NB4 (cell line): Measurements from ENCODE around the gene NSUN3.
A peak's percentile ranks its signal among the peaks of the same experiment; 100 is the strongest.

Source experiments
- DNase-seq: peaks from one replicate; pipeline ENCODE4 v3.0.0; 2010; ENCODE audit warnings: low read depth
- H3K4me3 ChIP-seq: one replicate; pipeline ENCODE4 v1.5.1; 2011; ENCODE audit warnings: mild to moderate bottlenecking, low read depth, low read length, moderate library complexity
- CTCF ChIP-seq: IDR thresholded peaks from one replicate; pipeline ENCODE4 v1.5.1; 2012; ENCODE audit warnings: low read depth, low read length
- MAX ChIP-seq: IDR thresholded peaks from 2 replicates; pipeline ENCODE4 v1.6.1; 2011; ENCODE audit warnings: low read depth, low read length
- MYC ChIP-seq: IDR thresholded peaks from 2 replicates; pipeline ENCODE4 v1.6.1; 2011; ENCODE audit warnings: low read depth, low read length
- POLR2A ChIP-seq: IDR thresholded peaks from 2 replicates; pipeline ENCODE4 v1.6.1; 2011; ENCODE audit warnings: mild to moderate bottlenecking; ENCODE audit not compliant: insufficient read length; ENCODE audit errors: extremely low read depth

NSUN3 gene

DNA sequence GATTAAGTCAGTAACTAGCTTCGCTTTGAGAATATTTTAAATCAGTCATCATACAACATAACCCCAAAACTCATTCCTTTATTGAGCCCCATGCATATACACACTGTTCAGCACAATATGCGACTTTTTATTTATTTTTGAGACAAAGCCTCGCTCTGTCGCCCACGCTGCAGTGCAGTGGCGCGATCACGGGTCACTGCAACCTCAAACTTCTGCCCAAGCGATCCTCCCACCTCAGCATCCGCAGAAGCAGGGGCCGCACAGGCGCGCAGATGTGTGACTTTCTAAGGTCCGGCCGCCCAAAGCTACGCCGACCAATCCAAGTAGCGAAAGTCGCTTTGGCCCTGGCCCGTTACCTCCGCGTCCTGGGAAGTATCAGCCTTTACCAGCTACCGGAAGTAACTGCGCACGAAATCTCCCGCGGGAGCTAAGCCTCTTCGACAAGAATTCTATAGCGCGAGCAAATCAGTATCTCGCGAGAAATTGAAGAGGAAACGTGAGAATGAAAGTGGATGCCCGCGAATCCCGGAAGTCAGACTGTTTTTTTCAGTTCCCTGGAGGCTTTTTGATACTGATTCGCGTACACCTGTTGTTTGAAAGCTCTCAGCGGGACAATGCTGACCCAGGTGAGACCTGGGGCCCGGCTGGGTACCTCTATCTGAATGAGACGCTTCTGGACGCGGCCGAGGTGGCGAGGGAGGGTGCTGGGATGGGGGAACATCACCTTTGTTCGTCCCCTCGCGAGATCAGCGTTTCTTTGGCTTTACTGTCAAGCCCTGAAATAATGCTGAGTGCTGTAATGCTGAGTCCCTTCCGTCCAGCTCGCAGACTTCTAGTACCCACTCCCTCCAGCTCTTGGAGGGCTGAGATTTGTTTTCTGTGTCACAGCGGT lies at the start of gene NSUN3, which contains the start of gene DHFR2:
Gene NSUN3, plus strand, starts transcription at position 549 of the 892 bp plus-strand sequence. Its CDS starts 66 bp downstream, at position 615.
Gene DHFR2, minus strand, starts transcription at position 404 of the 892 bp plus-strand sequence. CDS start 1,405 bp downstream, outside the sequence.
- H3K4me3 ChIP-seq, result peak within 1 kb of the TSS; percentile 86
- TF ChIP-seq POLR2A, result peak; percentile 69
- no peak for TF ChIP-seq CTCF
- peak; percentile 54 for TF ChIP-seq MAX
- peak; percentile 98 for DNase-seq

GRCh38 chr3:94015025-94015424 lies 47.8 kb upstream of the NSUN3 start:
- no peak for TF ChIP-seq CTCF
- TF ChIP-seq POLR2A, result no peak
- no peak for TF ChIP-seq MAX
- TF ChIP-seq MYC, result no peak
- H3K4me3 ChIP-seq, result no peak overlapping the region
- DNase-seq, result no peak

DNA sequence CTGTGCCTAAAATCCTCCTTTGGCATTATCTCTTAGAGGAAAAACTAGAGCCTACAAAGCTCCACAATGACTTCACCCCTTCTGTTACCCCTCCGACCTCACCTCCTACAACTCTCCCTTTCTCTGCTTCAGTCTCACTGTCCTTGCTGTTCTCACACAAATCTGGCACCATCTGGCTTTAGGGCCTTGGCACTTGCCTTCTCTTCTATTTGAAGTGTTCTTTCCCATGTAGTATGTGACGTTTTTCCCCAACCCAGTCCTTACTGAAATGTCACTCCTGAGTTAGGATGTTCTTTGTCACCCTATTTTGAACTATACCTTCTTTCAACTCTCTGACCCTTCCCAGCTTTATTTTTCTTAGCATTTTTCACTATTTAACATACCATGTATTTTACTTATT lies 43.2 kb upstream of the NSUN3 start:
- TF ChIP-seq POLR2A, result no peak
- TF ChIP-seq MYC, result no peak
- TF ChIP-seq CTCF, result no peak
- TF ChIP-seq MAX, result no peak
- DNase-seq, result no peak
- no peak overlapping the region for H3K4me3 ChIP-seq

DNA sequence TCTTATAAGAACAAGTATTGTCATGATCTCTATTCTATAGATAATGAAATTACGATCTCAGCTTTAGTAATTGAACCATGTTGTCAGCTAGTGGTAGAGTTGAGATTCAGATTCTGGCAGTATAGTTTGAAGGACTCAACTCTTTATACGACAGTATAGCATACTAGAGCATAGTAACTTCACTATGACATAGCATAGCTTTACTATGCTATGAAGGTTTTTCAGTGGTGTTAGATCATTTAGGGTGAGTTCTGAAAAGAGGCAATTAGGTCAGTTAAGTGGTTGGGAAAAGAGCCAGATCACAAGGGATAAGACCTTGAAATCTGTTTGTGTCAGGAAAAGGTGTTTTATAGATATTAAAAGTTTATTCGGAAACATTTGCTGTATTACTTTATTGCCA lies 42.6 kb upstream of the NSUN3 start:
- no peak overlapping the region for H3K4me3 ChIP-seq
- DNase-seq, result no peak
- TF ChIP-seq MAX (no peak), POLR2A (no peak), CTCF (no peak), MYC (no peak)

DNA sequence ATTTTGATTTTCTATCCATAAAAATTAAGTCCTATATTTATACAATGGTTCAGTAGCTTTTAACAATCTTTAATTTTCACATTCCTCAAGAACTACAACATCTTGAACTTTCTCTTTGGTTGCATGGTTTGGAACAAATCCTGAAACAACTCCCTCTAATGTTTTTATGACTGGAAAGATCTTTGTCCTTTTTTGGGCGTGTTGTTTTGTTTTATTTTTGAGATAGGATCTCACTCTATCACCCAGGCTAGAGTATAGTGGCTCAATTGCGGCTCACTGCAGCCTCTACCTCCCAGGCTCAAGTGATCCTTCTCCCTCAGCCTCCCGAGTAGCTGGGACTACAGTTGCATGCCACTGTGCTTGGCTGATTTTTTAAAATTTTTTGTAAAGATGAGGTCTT lies 38.5 kb upstream of the NSUN3 start:
- DNase-seq, result no peak
- no peak overlapping the region for H3K4me3 ChIP-seq
- TF ChIP-seq POLR2A (no peak), CTCF (no peak), MYC (no peak), MAX (no peak)
